BE2C (cell line): ENCODE measurements around the gene WDR70.

Source experiments
- DNase-seq: peaks from one replicate; pipeline ENCODE4 v3.0.0-alpha.2; 2020
- H3K27me3 ChIP-seq: fragments of 250-450 bp; sonication (Bioruptor Pico); 2 replicates; pipeline ENCODE4 v1.5.1; 2020; ENCODE audit warnings: mild to moderate bottlenecking
- H3K36me3 ChIP-seq: fragments of 250-450 bp; sonication (Bioruptor Pico); 2 replicates; pipeline ENCODE4 v1.5.1; 2020; ENCODE audit warnings: mild to moderate bottlenecking
- H3K4me1 ChIP-seq: fragments of 250-450 bp; sonication (Bioruptor Pico); 2 replicates; pipeline ENCODE4 v1.5.1; 2020
- H3K4me3 ChIP-seq: 2 replicates; pipeline ENCODE4 v1.5.1; 2011; ENCODE audit warnings: low read depth, low read length
- H3K9me3 ChIP-seq: fragments of 250-450 bp; sonication (Bioruptor Pico); 2 replicates; pipeline ENCODE4 v1.5.1; 2020
- TF ChIP-seq, protein P1 (sequence below): IDR thresholded peaks from 2 replicates; pipeline ENCODE4 v1.5.1; 2012; ENCODE audit warnings: mild to moderate bottlenecking, low read depth, low read length

WDR70 gene

DNA sequence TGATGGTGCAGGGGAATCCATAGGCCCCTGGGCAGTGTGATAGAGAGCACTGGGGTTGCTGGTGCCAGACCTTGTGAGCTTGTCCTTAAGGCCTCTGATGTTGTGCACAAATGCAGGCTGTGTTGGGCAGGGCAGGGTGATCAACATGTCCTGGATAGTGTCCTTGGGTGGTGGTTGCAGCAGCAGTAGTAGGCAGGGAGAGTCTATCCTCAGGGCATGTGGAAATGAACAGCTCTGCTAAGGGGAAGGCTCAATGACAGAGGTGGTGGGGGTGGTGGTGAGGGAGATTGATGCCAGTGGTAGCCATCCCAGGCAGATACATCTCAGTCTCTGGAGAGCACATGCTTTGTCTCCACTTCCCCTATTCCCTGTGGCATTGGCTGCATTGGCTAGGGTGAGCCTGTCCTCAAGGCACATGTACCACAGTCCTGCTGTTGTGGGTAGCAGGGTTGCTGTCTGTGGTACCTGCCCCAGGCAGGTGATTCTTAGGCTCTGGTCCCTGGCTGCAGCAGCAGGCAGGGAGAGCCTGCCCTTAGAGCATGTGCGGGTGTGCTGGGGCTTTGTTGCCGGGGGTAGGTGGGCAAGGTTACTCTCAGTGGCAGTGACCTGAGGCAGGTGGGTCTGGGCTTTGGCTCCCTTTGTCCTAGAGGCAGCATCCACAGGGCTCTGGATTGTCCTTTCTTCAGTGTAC, 111.1 kb downstream of the WDR70 start:
- Histone ChIP-seq H3K4me3 (no peak overlapping the region), H3K4me1 (no peaks in the 10 kb centered on the region), H3K36me3 (no peaks in the 10 kb centered on the region), H3K9me3 (no peaks in the 10 kb centered on the region), H3K27me3 (no peaks in the 10 kb centered on the region)
- DNase-seq, result peak; percentile 26
- TF ChIP-seq, protein P1, sequence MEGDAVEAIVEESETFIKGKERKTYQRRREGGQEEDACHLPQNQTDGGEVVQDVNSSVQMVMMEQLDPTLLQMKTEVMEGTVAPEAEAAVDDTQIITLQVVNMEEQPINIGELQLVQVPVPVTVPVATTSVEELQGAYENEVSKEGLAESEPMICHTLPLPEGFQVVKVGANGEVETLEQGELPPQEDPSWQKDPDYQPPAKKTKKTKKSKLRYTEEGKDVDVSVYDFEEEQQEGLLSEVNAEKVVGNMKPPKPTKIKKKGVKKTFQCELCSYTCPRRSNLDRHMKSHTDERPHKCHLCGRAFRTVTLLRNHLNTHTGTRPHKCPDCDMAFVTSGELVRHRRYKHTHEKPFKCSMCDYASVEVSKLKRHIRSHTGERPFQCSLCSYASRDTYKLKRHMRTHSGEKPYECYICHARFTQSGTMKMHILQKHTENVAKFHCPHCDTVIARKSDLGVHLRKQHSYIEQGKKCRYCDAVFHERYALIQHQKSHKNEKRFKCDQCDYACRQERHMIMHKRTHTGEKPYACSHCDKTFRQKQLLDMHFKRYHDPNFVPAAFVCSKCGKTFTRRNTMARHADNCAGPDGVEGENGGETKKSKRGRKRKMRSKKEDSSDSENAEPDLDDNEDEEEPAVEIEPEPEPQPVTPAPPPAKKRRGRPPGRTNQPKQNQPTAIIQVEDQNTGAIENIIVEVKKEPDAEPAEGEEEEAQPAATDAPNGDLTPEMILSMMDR, result no peak

GRCh38 chr5:37490931-37491330, 111.8 kb downstream of the WDR70 start:
- Histone ChIP-seq H3K27me3 (no peaks in the 10 kb centered on the region), H3K4me3 (no peak overlapping the region), H3K4me1 (no peaks in the 10 kb centered on the region), H3K9me3 (no peaks in the 10 kb centered on the region), H3K36me3 (no peaks in the 10 kb centered on the region)
- TF ChIP-seq, protein P1, result no peak
- DNase-seq, result no peak

- Histone ChIP-seq H3K4me1 (no peaks in the 10 kb centered on the region), H3K4me3 (no peak overlapping the region), H3K27me3 (no peaks in the 10 kb centered on the region), H3K36me3 (no peaks in the 10 kb centered on the region), H3K9me3 (no peaks in the 10 kb centered on the region)
- TF ChIP-seq, protein P1, result no peak
- no peak for DNase-seq
These were observed 113.8 kb downstream of the WDR70 start for GRCh38 chr5:37492778-37493555.

GRCh38 chr5:37494756-37495155, 115.6 kb downstream of the WDR70 start:
- Histone ChIP-seq H3K4me3 (no peak overlapping the region), H3K4me1 (no peaks in the 10 kb centered on the region), H3K36me3 (no peaks in the 10 kb centered on the region), H3K27me3 (no peaks in the 10 kb centered on the region), H3K9me3 (no peaks in the 10 kb centered on the region)
- TF ChIP-seq, protein P1, result no peak
- DNase-seq, result no peak

GRCh38 chr5:37495210-37495609, 116.1 kb downstream of the WDR70 start:
- no peak overlapping the region for H3K4me3 ChIP-seq
- no peaks in the 10 kb centered on the region for H3K4me1 ChIP-seq
- DNase-seq, result no peak
- TF ChIP-seq, protein P1, result peak; percentile 38
- no peaks in the 10 kb centered on the region for H3K9me3 ChIP-seq
- peaks cover 2% of the 10 kb centered on the region; the same call in 1 of the 2 replicates for H3K36me3 ChIP-seq
- no peaks in the 10 kb centered on the region for H3K27me3 ChIP-seq
